PC-3 (cell line): ENCODE data around the gene ADAM19. TPM values are rescaled to one million over a fixed set of nuclear protein-coding genes. Genes with fewer than 3 reads are reported as not detected.
A peak's percentile ranks its signal among the peaks of the same experiment; 100 is the strongest.

Source experiments
- ATAC-seq: fragments of 200-7000 bp; cut with Tn5 transposase; 2 replicates; pipeline ENCODE4 v1.9.1; 2020; ENCODE audit warnings: mild to moderate bottlenecking, moderate library complexity
- BruUV-seq: library from RNA; stranded (reverse); fragments of 400-500 nt; replicated peaks from 2 replicates; lab custom pipeline; 2021; lab: Mats Ljungman, UMichigan
- CTCF ChIA-PET: fragments of 300-600 bp; sonication (Branson Sonifier 250); formaldehyde crosslinking; loops from one replicate; lab custom pipeline; 2022; ENCODE audit warnings: antibody characterized with exemption; lab: Charles Lee
- POLR2A ChIA-PET: fragments of 300-600 bp; sonication (Branson Sonifier 250); formaldehyde crosslinking; loops from one replicate; lab custom pipeline; 2022; ENCODE audit warnings: antibody characterized with exemption; ENCODE audit not compliant: unreplicated experiment; lab: Charles Lee
- DNase-seq: peaks from one replicate; pipeline ENCODE4 v3.0.0-alpha.2; 2015
- H2AFZ ChIP-seq: fragments of 300-600 bp; sonication (generic); 2 replicates; pipeline ENCODE4 v1.6.0; 2016; ENCODE audit warnings: antibody characterized with exemption, low read length
- H3F3A ChIP-seq: fragments of 300-600 bp; sonication (generic); one replicate; pipeline ENCODE4 v1.6.0; 2017; ENCODE audit warnings: antibody characterized with exemption, low read length, control low read depth, mild to moderate bottlenecking; ENCODE audit not compliant: unreplicated experiment
- H3K27ac ChIP-seq: fragments of 300-600 bp; sonication (generic); 2 replicates; pipeline ENCODE4 v1.5.1; 2016; ENCODE audit warnings: mild to moderate bottlenecking, low read length
- H3K27me3 ChIP-seq: fragments of 300-600 bp; sonication (generic); 2 replicates; pipeline ENCODE4 v1.6.1; 2016; ENCODE audit warnings: low read length, mixed read lengths
- H3K36me3 ChIP-seq: fragments of 300-600 bp; sonication (generic); 2 replicates; pipeline ENCODE4 v1.6.1; 2016; ENCODE audit warnings: low read depth, mixed run types, low read length, mixed read lengths
- H3K4me1 ChIP-seq: fragments of 300-600 bp; sonication (generic); 2 replicates; pipeline ENCODE4 v1.5.1; 2016; ENCODE audit warnings: low read length; ENCODE audit not compliant: insufficient read depth
- H3K4me2 ChIP-seq: fragments of 300-600 bp; sonication (generic); 2 replicates; pipeline ENCODE4 v1.6.0; 2016; ENCODE audit warnings: low read length
- H3K4me3 ChIP-seq: fragments of 300-600 bp; sonication (generic); 2 replicates; pipeline ENCODE4 v1.5.1; 2016; ENCODE audit warnings: mild to moderate bottlenecking, low read length, mixed read lengths
- H3K79me2 ChIP-seq: fragments of 300-600 bp; sonication (generic); 2 replicates; pipeline ENCODE4 v1.6.1; 2017; ENCODE audit warnings: low read length, mixed read lengths
- H3K9ac ChIP-seq: fragments of 300-600 bp; sonication (generic); 2 replicates; pipeline ENCODE4 v1.6.0; 2016; ENCODE audit warnings: mild to moderate bottlenecking, low read length
- H3K9me2 ChIP-seq: fragments of 300-600 bp; sonication (generic); replicated peaks from 2 replicates; pipeline ENCODE4 v1.6.1; 2016; ENCODE audit warnings: mixed run types, low read length, mixed read lengths
- H3K9me3 ChIP-seq: fragments of 300-600 bp; sonication (generic); 2 replicates; pipeline ENCODE4 v1.6.1; 2016; ENCODE audit warnings: low read length, mixed read lengths
- H4K20me1 ChIP-seq: fragments of 300-600 bp; sonication (generic); 2 replicates; pipeline ENCODE4 v1.6.1; 2016; ENCODE audit warnings: low read length, mixed read lengths
- EZH2 ChIP-seq: fragments of 300-600 bp; sonication (generic); IDR thresholded peaks from one replicate; pipeline ENCODE4 v1.6.1; 2017; ENCODE audit warnings: antibody characterized with exemption, mild to moderate bottlenecking, low read length; ENCODE audit not compliant: unreplicated experiment
- EZH2phosphoT487 ChIP-seq: fragments of 300-600 bp; sonication (generic); IDR thresholded peaks from 2 replicates; pipeline ENCODE4 v1.6.1; 2018; ENCODE audit warnings: mild to moderate bottlenecking, antibody characterized with exemption, low read length, borderline replicate concordance
- intact Hi-C: fragments of 100-400 bp; cut with micrococcal nuclease; formaldehyde crosslinking; loops from 2 replicates; pipeline ENCODE4 v1.9.0; 2023
- total RNA-seq: library from RNA; depleted of rRNA; stranded (reverse); fragments of >200 nt; gene quantifications from 2 replicates; pipeline ENCODE4 v1.2.3, GENCODE V29; 2014
- TF ChIP-seq, protein P1 (sequence below): fragments of 300-600 bp; sonication (generic); conservative IDR thresholded peaks from 2 replicates; pipeline ENCODE4 v1.5.1; 2017; ENCODE audit warnings: antibody characterized with exemption, low read depth, mild to moderate bottlenecking, low read length

Gene ADAM19
- total RNA-seq, 1 experiment from 2014 or later = 115 TPM

GRCh38 chr5:157578079-157578780 is 2.7 kb upstream of the ADAM19 start:
- H3K4me2 ChIP-seq = no peak overlapping the region
- peaks cover 34% of the 10 kb centered on the region for H3K4me1 ChIP-seq
- no peak overlapping the region for H2AFZ ChIP-seq
- H3F3A ChIP-seq = no peaks in the 10 kb centered on the region
- H3K9me2 ChIP-seq = no peaks in the 10 kb centered on the region
- intact Hi-C loops = loop anchor here (10.0 kb wide), 1 partner anchor 243 kb away; no protein-coding TSS in a partner anchor
- BruUV-seq = no TSS peak
- CTCF ChIA-PET = interaction anchor here (0.6 kb wide), 1 partner anchor 208 kb away, joined by 3 read pairs; no protein-coding TSS in a partner anchor
- no peak overlapping the region for H3K27ac ChIP-seq
- no peak overlapping the region for H3K9ac ChIP-seq
- DNase-seq = no peak
- H3K9me3 ChIP-seq = no peaks in the 10 kb centered on the region
- no peaks in the 10 kb centered on the region for H3K36me3 ChIP-seq
- H4K20me1 ChIP-seq = peaks cover 14% of the 10 kb centered on the region
- TF ChIP-seq EZH2 = no peak
- TF ChIP-seq, protein P1, sequence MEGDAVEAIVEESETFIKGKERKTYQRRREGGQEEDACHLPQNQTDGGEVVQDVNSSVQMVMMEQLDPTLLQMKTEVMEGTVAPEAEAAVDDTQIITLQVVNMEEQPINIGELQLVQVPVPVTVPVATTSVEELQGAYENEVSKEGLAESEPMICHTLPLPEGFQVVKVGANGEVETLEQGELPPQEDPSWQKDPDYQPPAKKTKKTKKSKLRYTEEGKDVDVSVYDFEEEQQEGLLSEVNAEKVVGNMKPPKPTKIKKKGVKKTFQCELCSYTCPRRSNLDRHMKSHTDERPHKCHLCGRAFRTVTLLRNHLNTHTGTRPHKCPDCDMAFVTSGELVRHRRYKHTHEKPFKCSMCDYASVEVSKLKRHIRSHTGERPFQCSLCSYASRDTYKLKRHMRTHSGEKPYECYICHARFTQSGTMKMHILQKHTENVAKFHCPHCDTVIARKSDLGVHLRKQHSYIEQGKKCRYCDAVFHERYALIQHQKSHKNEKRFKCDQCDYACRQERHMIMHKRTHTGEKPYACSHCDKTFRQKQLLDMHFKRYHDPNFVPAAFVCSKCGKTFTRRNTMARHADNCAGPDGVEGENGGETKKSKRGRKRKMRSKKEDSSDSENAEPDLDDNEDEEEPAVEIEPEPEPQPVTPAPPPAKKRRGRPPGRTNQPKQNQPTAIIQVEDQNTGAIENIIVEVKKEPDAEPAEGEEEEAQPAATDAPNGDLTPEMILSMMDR = no peak
- TF ChIP-seq EZH2phosphoT487 = no peak
- POLR2A ChIA-PET = interaction anchor here (0.6 kb wide), 2 partner anchors 11 to 114 kb away, joined by 5 to 10 read pairs; no protein-coding TSS in a partner anchor
- H3K79me2 ChIP-seq = peaks cover 26% of the 10 kb centered on the region
- H3K27me3 ChIP-seq = no peaks in the 10 kb centered on the region
- no peak overlapping the region for H3K4me3 ChIP-seq
- ATAC-seq = no peak

DNA sequence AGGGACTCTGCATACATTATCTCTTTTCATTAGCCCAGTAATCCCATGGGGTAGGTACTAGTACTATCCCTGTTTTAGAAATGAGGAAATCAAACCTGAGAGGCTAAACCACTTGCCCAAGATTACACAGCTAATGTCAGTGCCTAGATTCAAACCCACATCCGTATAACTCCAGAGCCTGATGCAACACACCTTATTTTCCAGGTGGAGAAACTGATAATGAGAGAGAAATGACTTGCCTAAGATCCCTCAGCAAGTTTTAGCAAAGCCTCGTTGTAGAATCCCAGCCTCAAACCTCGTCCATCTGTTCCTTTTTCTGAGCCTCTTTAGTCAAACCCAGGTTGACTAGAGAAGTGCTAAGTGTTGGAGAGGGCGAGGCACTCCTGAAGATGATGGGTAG is 1.1 kb upstream of the ADAM19 start:
- intact Hi-C loops = loop anchor here (1.0 to 10.0 kb wide), 2 partner anchors 89 to 242 kb away; no protein-coding TSS in a partner anchor
- TF ChIP-seq EZH2phosphoT487 (no peak), EZH2 (no peak)
- TF ChIP-seq, protein P1 = no peak
- 0 out of 2 replicates have a peak overlapping the region, but pooled peaks have one; percentile 97 for H3K9ac ChIP-seq
- H3K4me2 ChIP-seq = peak overlapping the region; percentile 94
- no peak overlapping the region for H3K27ac ChIP-seq
- no peak overlapping the region for H3K4me3 ChIP-seq
- H4K20me1 ChIP-seq = peaks cover 21% of the 10 kb centered on the region
- ATAC-seq = no peak
- H3K9me2 ChIP-seq = no peaks in the 10 kb centered on the region
- no peak for DNase-seq
- peaks cover 42% of the 10 kb centered on the region for H3K79me2 ChIP-seq
- H3F3A ChIP-seq = no peaks in the 10 kb centered on the region
- peaks cover 8% of the 10 kb centered on the region; the same call in 1 of the 2 replicates for H3K36me3 ChIP-seq
- H3K9me3 ChIP-seq = no peaks in the 10 kb centered on the region
- ChIA-PET POLR2A (no interaction called here), CTCF (no interaction called here)
- H3K4me1 ChIP-seq = peaks cover 33% of the 10 kb centered on the region
- no TSS peak for BruUV-seq
- 0 out of 2 replicates have a peak overlapping the region, but pooled peaks have one; percentile 88 for H2AFZ ChIP-seq
- no peaks in the 10 kb centered on the region for H3K27me3 ChIP-seq
